Measurements from ENCODE around the gene RPL10A.

RPL10A gene

DNA sequence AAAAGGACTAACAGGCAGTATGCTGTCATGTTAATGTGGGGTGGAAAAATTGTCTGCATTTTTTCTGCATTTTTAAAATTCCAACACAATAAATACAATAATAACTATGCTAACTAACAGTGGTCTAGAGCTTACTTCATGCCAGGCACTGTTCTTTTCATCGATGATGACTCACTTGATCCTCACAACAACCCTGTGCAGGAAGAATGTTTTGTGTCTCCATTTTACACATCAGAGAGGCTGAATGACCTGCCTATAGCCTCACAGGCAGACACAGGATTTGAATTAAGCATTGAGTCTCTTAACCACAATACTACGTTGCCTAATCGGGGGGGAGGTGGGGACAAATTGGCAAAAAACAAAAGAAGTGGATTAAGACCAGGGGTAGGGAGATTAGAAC is 42.9 kb upstream of the RPL10A start:
- H3K9ac ChIP-seq (ENCODE audit: low read depth, low read length): no peak overlapping the region
- ATAC-seq (ENCODE audit: insufficient read depth, low read depth): no peak

DNA sequence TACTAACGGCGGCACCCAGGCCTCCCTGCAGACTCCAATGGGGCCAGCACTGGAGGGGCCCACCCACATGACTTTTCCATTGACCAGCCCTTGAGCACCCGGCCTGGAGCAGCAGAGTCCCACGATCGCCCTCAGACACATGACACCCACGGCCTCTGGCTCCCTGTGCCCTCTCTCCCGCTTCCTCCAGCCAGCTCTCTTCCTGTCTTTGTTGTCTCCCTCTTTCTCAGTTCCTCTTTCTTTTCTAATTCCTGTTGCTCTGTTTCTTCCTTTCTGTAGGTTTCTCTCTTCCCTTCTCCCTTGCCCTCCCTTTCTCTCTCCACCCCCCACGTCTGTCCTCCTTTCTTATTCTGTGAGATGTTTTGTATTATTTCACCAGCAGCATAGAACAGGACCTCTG is 42.1 kb upstream of the RPL10A start:
- Histone ChIP-seq H3K9ac (ENCODE audit: low read depth, low read length) (no peak overlapping the region), H3K4me3 (ENCODE audit: low read depth in 1 of 2, low read length in 2 of 2) (no peak overlapping the region), H3K4me2 (ENCODE audit: insufficient read depth, low read length) (no peak overlapping the region), H3K27ac (ENCODE audit: low read length) (no peak overlapping the region), H3K9me3 (ENCODE audit: insufficient read depth, low read length, severe bottlenecking) (peaks cover 15% of the 10 kb centered on the region), H3K79me2 (ENCODE audit: insufficient read depth, low read length) (no peaks in the 10 kb centered on the region), H3K27me3 (ENCODE audit: insufficient read depth, low read length, poor library complexity) (no peaks in the 10 kb centered on the region), H4K20me1 (ENCODE audit: insufficient read depth, low read length) (no peaks in the 10 kb centered on the region), H3K36me3 (ENCODE audit: insufficient read depth, low read length) (peaks cover 35% of the 10 kb centered on the region), H3K4me1 (ENCODE audit: insufficient read depth, low read length) (no peaks in the 10 kb centered on the region), H2AFZ (ENCODE audit: low read depth, low read length) (no peak overlapping the region)
- ATAC-seq (ENCODE audit: insufficient read depth, low read depth): no peak
- TF ChIP-seq, protein P1, sequence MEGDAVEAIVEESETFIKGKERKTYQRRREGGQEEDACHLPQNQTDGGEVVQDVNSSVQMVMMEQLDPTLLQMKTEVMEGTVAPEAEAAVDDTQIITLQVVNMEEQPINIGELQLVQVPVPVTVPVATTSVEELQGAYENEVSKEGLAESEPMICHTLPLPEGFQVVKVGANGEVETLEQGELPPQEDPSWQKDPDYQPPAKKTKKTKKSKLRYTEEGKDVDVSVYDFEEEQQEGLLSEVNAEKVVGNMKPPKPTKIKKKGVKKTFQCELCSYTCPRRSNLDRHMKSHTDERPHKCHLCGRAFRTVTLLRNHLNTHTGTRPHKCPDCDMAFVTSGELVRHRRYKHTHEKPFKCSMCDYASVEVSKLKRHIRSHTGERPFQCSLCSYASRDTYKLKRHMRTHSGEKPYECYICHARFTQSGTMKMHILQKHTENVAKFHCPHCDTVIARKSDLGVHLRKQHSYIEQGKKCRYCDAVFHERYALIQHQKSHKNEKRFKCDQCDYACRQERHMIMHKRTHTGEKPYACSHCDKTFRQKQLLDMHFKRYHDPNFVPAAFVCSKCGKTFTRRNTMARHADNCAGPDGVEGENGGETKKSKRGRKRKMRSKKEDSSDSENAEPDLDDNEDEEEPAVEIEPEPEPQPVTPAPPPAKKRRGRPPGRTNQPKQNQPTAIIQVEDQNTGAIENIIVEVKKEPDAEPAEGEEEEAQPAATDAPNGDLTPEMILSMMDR (IDR thresholded peaks at IDR 0.05; ENCODE audit: borderline replicate concordance, extremely low read depth, low read length, poor library complexity, severe bottlenecking): no peak
- no peak for DNase-seq

More for the DNA sequence above, 42.9 kb upstream of the RPL10A start:
- no peak for DNase-seq
- H3K27me3 ChIP-seq (ENCODE audit: insufficient read depth, low read length, poor library complexity): no peaks in the 10 kb centered on the region
- no peaks in the 10 kb centered on the region for H4K20me1 ChIP-seq (ENCODE audit: insufficient read depth, low read length)
- peaks cover 15% of the 10 kb centered on the region for H3K9me3 ChIP-seq (ENCODE audit: insufficient read depth, low read length, severe bottlenecking)
- H3K79me2 ChIP-seq (ENCODE audit: insufficient read depth, low read length): no peaks in the 10 kb centered on the region
- H3K27ac ChIP-seq (ENCODE audit: low read length): no peak overlapping the region
- no peak overlapping the region for H3K4me3 ChIP-seq (ENCODE audit: low read depth in 1 of 2, low read length in 2 of 2)
- H2AFZ ChIP-seq (ENCODE audit: low read depth, low read length): no peak overlapping the region
- H3K4me2 ChIP-seq (ENCODE audit: insufficient read depth, low read length): no peak overlapping the region
- no peaks in the 10 kb centered on the region for H3K4me1 ChIP-seq (ENCODE audit: insufficient read depth, low read length)
- TF ChIP-seq, protein P1 (IDR thresholded peaks at IDR 0.05; ENCODE audit: borderline replicate concordance, extremely low read depth, low read length, poor library complexity, severe bottlenecking): no peak
- no peak for TF ChIP-seq EZH2 (IDR thresholded peaks at IDR 0.05; ENCODE audit: borderline replicate concordance, low read depth, low read length, severe bottlenecking)
- H3K36me3 ChIP-seq (ENCODE audit: insufficient read depth, low read length): peaks cover 36% of the 10 kb centered on the region

DNA sequence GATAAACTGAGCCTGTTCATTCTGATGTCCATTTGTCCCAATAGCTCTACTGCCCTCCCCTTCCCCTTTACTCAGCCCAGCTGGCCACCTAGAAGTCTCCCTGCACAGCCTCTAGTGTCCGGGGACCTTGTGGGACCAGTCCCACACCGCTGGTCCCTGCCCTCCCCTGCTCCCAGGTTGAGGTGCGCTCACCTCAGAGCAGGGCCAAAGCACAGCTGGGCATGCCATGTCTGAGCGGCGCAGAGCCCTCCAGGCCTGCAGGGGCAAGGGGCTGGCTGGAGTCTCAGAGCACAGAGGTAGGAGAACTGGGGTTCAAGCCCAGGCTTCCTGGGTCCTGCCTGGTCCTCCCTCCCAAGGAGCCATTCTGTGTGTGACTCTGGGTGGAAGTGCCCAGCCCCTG is 40.8 kb upstream of the RPL10A start:
- peaks cover 15% of the 10 kb centered on the region for H3K9me3 ChIP-seq (ENCODE audit: insufficient read depth, low read length, severe bottlenecking)
- no peak overlapping the region for H2AFZ ChIP-seq (ENCODE audit: low read depth, low read length)
- ATAC-seq (ENCODE audit: insufficient read depth, low read depth): no peak
- H3K4me2 ChIP-seq (ENCODE audit: insufficient read depth, low read length): no peak overlapping the region
- no peak for DNase-seq
- H3K27me3 ChIP-seq (ENCODE audit: insufficient read depth, low read length, poor library complexity): no peaks in the 10 kb centered on the region
- no peak overlapping the region for H3K9ac ChIP-seq (ENCODE audit: low read depth, low read length)
- H3K4me1 ChIP-seq (ENCODE audit: insufficient read depth, low read length): no peaks in the 10 kb centered on the region
- TF ChIP-seq, protein P1 (IDR thresholded peaks at IDR 0.05; ENCODE audit: borderline replicate concordance, extremely low read depth, low read length, poor library complexity, severe bottlenecking): no peak
- no peak for TF ChIP-seq EZH2 (IDR thresholded peaks at IDR 0.05; ENCODE audit: borderline replicate concordance, low read depth, low read length, severe bottlenecking)
- H3K36me3 ChIP-seq (ENCODE audit: insufficient read depth, low read length): peaks cover 26% of the 10 kb centered on the region
- no peak overlapping the region for H3K27ac ChIP-seq (ENCODE audit: low read length)
- H3K4me3 ChIP-seq (ENCODE audit: low read depth in 1 of 2, low read length in 2 of 2): no peak overlapping the region
- H4K20me1 ChIP-seq (ENCODE audit: insufficient read depth, low read length): no peaks in the 10 kb centered on the region
- no peaks in the 10 kb centered on the region for H3K79me2 ChIP-seq (ENCODE audit: insufficient read depth, low read length)

DNA sequence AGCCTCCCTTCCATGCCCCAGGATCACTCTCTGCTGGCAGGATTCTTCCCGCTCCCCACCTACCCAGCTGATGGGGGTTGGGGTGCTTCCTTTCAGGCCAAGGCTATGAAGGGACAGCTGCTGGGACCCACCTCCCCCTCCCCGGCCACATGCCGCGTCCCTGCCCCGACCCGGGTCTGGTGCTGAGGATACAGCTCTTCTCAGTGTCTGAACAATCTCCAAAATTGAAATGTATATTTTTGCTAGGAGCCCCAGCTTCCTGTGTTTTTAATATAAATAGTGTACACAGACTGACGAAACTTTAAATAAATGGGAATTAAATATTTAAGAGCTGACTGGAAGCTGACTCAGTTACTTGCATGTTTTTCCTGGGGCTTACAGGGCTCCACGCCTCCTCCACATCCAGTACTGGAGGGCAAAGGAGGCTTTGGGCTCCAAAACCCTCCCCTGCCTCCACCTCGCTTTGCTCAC is 40.3 kb upstream of the RPL10A start:
- no peaks in the 10 kb centered on the region for H3K27me3 ChIP-seq (ENCODE audit: insufficient read depth, low read length, poor library complexity)
- no peaks in the 10 kb centered on the region for H3K4me1 ChIP-seq (ENCODE audit: insufficient read depth, low read length)
- H3K9me3 ChIP-seq (ENCODE audit: insufficient read depth, low read length, severe bottlenecking): peaks cover 15% of the 10 kb centered on the region
- no peak overlapping the region for H2AFZ ChIP-seq (ENCODE audit: low read depth, low read length)
- peaks cover 26% of the 10 kb centered on the region for H3K36me3 ChIP-seq (ENCODE audit: insufficient read depth, low read length)
- H3K4me2 ChIP-seq (ENCODE audit: insufficient read depth, low read length): no peak overlapping the region
- no peak for ATAC-seq (ENCODE audit: insufficient read depth, low read depth)
- no peaks in the 10 kb centered on the region for H4K20me1 ChIP-seq (ENCODE audit: insufficient read depth, low read length)
- no peak overlapping the region for H3K9ac ChIP-seq (ENCODE audit: low read depth, low read length)
- no peak overlapping the region for H3K27ac ChIP-seq (ENCODE audit: low read length)
- no peak for TF ChIP-seq EZH2 (IDR thresholded peaks at IDR 0.05; ENCODE audit: borderline replicate concordance, low read depth, low read length, severe bottlenecking)
- TF ChIP-seq, protein P1 (IDR thresholded peaks at IDR 0.05; ENCODE audit: borderline replicate concordance, extremely low read depth, low read length, poor library complexity, severe bottlenecking): no peak
- no peaks in the 10 kb centered on the region for H3K79me2 ChIP-seq (ENCODE audit: insufficient read depth, low read length)
- no peak overlapping the region for H3K4me3 ChIP-seq (ENCODE audit: low read depth in 1 of 2, low read length in 2 of 2)
- DNase-seq: no peak
